ENCODE results near the gene RBM38. TPM values are rescaled to one million over a fixed set of nuclear protein-coding genes. Genes with fewer than 3 reads are reported as not detected.

RBM38 gene
- 5.8 and 17.7 TPM in 2 replicates for total RNA-seq

GRCh38 chr20:57390604-57391438, at the start of gene RBM38:
RBM38 (plus strand) TSS chr20:57391396; CDS start chr20:57391582, 186 bp downstream.

GRCh38 chr20:57351042-57351783, 40.0 kb upstream of the RBM38 start, which contains the start of gene RAE1:
RAE1 (plus strand) TSS chr20:57351255; CDS start chr20:57354039, 2,784 bp downstream.

Other genes starting within 250 kb of the RBM38 start
- gene BMP7, start 124.8 kb upstream of the RBM38 start, total RNA-seq, result not detected in 2 replicates
- not detected in 2 replicates for gene SPO11, start 61.6 kb upstream of the RBM38 start, total RNA-seq
- gene RAE1, start 40.1 kb upstream of the RBM38 start, total RNA-seq, result 25.3 and 46.7 TPM in 2 replicates
- not detected in 2 replicates for gene CTCFL, start 133.7 kb downstream of the RBM38 start, total RNA-seq
- not detected in 2 replicates for gene PCK1, start 169.7 kb downstream of the RBM38 start, total RNA-seq
- not detected in 2 replicates for gene ZBP1, start 229.0 kb downstream of the RBM38 start, total RNA-seq

Measured in hair follicular keratinocyte (primary cell).